ENCODE measurements around the gene SOS1. TPM values are rescaled to one million over a fixed set of nuclear protein-coding genes. Genes with fewer than 3 reads are reported as not detected.
A peak's percentile ranks its signal among the peaks of the same experiment; 100 is the strongest.
"Not testable (repeated sequence)": the region's sequence is repeated elsewhere in the genome, so short reads cannot be mapped to it uniquely, and the experiment has no call there.

Gene SOS1
- total and polyA plus RNA-seq, 2 experiments from 2014 or later = 15.3 to 31.6 TPM

- Histone ChIP-seq H3K4me1 (ENCODE audit: low read depth) (peaks cover 8% of the 10 kb centered on the region), H3K4me3 (no peak overlapping the region), H3K9me3 (ENCODE audit: low read depth) (no peaks in the 10 kb centered on the region), H3K27ac (no peak overlapping the region), H3K36me3 (no peaks in the 10 kb centered on the region), H3K27me3 (no peaks in the 10 kb centered on the region)
- TF ChIP-seq, protein P1, sequence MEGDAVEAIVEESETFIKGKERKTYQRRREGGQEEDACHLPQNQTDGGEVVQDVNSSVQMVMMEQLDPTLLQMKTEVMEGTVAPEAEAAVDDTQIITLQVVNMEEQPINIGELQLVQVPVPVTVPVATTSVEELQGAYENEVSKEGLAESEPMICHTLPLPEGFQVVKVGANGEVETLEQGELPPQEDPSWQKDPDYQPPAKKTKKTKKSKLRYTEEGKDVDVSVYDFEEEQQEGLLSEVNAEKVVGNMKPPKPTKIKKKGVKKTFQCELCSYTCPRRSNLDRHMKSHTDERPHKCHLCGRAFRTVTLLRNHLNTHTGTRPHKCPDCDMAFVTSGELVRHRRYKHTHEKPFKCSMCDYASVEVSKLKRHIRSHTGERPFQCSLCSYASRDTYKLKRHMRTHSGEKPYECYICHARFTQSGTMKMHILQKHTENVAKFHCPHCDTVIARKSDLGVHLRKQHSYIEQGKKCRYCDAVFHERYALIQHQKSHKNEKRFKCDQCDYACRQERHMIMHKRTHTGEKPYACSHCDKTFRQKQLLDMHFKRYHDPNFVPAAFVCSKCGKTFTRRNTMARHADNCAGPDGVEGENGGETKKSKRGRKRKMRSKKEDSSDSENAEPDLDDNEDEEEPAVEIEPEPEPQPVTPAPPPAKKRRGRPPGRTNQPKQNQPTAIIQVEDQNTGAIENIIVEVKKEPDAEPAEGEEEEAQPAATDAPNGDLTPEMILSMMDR (IDR thresholded peaks at IDR 0.05; ENCODE audit: low read depth, low read length) = no peak
- no peak for DNase-seq (ENCODE audit: low read depth in 1 of 2, low spot score in 1 of 2)
Measured at GRCh38 chr2:39156846-39157245, 36.0 kb upstream of the SOS1 start.

DNA sequence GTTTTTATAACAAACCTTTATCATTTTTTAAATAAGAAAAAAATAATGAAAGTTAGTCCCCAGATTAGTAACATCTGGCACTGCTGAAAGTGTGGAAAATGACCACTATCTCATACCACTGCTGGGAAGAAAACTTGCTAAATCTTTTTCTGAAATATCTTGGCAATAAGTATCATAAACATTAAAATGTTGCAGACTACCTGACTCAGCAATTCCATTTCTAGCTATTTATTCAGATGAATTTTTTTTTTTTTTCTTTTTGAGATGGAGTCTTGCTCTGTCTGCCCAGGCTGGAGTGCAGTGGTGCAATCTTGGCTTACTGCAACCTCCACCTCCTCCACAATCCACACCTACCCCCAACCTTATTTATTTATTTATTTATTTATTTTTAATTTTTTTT, 35.3 kb upstream of the SOS1 start:
- H3K36me3 ChIP-seq = no peaks in the 10 kb centered on the region
- TF ChIP-seq, protein P1 (IDR thresholded peaks at IDR 0.05; ENCODE audit: low read depth, low read length) = no peak
- H3K4me1 ChIP-seq (ENCODE audit: low read depth) = peaks cover 5% of the 10 kb centered on the region
- H3K27me3 ChIP-seq = no peaks in the 10 kb centered on the region
- H3K9me3 ChIP-seq (ENCODE audit: low read depth) = no peaks in the 10 kb centered on the region
- peak in 1 of 2 donors; percentile 82 for DNase-seq (ENCODE audit: low read depth in 1 of 2, low spot score in 1 of 2)
- H3K27ac ChIP-seq = no peak overlapping the region
- H3K4me3 ChIP-seq = no peak overlapping the region

- H3K4me3 ChIP-seq, H3K36me3 ChIP-seq: not testable (repeated sequence)
Measured at GRCh38 chr2:39155573-39155972, 34.7 kb upstream of the SOS1 start.

GRCh38 chr2:39154944-39155343, 34.1 kb upstream of the SOS1 start:
- DNase-seq (ENCODE audit: low read depth in 1 of 2, low spot score in 1 of 2) = no peak
- no peak overlapping the region for H3K27ac ChIP-seq
- TF ChIP-seq, protein P1 (IDR thresholded peaks at IDR 0.05; ENCODE audit: low read depth, low read length) = no peak

More at GRCh38 chr2:39155573-39155972, 34.7 kb upstream of the SOS1 start:
- not testable (repeated sequence) for H3K4me1 ChIP-seq (ENCODE audit: low read depth); H3K27ac ChIP-seq; H3K9me3 ChIP-seq (ENCODE audit: low read depth); H3K27me3 ChIP-seq; DNase-seq (ENCODE audit: low read depth in 1 of 2, low spot score in 1 of 2)

GRCh38 chr2:39153312-39153711, 32.5 kb upstream of the SOS1 start:
- Histone ChIP-seq H3K36me3 (no peaks in the 10 kb centered on the region), H3K27ac (no peak overlapping the region), H3K27me3 (no peaks in the 10 kb centered on the region), H3K4me3 (no peak overlapping the region), H3K4me1 (ENCODE audit: low read depth) (no peaks in the 10 kb centered on the region), H3K9me3 (ENCODE audit: low read depth) (no peaks in the 10 kb centered on the region)
- TF ChIP-seq, protein P1 (IDR thresholded peaks at IDR 0.05; ENCODE audit: low read depth, low read length) = no peak
- DNase-seq (ENCODE audit: low read depth in 1 of 2, low spot score in 1 of 2) = peak in 1 of 2 donors; percentile 73

More at GRCh38 chr2:39154944-39155343, 34.1 kb upstream of the SOS1 start:
- H3K27me3 ChIP-seq = no peaks in the 10 kb centered on the region
- no peaks in the 10 kb centered on the region for H3K4me1 ChIP-seq (ENCODE audit: low read depth)
- no peaks in the 10 kb centered on the region for H3K36me3 ChIP-seq
- no peaks in the 10 kb centered on the region for H3K9me3 ChIP-seq (ENCODE audit: low read depth)
- H3K4me3 ChIP-seq = no peak overlapping the region

DNA sequence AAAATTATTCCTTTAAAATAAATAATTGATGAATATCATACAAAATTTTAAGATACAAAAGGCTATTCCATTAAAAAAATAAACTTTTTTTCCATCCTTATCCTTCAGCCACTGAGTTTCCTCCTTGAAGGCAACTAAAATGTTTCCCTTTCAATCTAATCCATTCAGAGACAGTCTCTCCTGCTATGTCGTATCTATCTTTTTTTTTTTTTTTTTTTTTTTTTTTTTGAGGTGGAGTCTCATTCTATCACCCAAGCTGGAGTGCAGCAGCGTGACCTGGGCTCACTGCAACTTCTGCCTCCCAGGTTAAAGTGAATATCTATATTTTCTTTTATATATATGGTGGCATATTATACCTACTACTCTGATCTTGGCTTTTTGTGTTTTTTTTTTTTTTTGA, 31.7 kb upstream of the SOS1 start:
- TF ChIP-seq, protein P1 (IDR thresholded peaks at IDR 0.05; ENCODE audit: low read depth, low read length) = no peak
- no peak for DNase-seq (ENCODE audit: low read depth in 1 of 2, low spot score in 1 of 2)
- Histone ChIP-seq H3K4me1 (ENCODE audit: low read depth) (no peaks in the 10 kb centered on the region), H3K9me3 (ENCODE audit: low read depth) (no peaks in the 10 kb centered on the region), H3K27ac (no peak overlapping the region), H3K36me3 (no peaks in the 10 kb centered on the region), H3K4me3 (no peak overlapping the region), H3K27me3 (no peaks in the 10 kb centered on the region)

All from cardiac muscle cell (in vitro differentiated cells and primary cell).